ENCODE measurements around the gene FNDC3A.
"Not testable (repeated sequence)": the region's sequence is repeated elsewhere in the genome, so short reads cannot be mapped to it uniquely, and the experiment has no call there.

DNA sequence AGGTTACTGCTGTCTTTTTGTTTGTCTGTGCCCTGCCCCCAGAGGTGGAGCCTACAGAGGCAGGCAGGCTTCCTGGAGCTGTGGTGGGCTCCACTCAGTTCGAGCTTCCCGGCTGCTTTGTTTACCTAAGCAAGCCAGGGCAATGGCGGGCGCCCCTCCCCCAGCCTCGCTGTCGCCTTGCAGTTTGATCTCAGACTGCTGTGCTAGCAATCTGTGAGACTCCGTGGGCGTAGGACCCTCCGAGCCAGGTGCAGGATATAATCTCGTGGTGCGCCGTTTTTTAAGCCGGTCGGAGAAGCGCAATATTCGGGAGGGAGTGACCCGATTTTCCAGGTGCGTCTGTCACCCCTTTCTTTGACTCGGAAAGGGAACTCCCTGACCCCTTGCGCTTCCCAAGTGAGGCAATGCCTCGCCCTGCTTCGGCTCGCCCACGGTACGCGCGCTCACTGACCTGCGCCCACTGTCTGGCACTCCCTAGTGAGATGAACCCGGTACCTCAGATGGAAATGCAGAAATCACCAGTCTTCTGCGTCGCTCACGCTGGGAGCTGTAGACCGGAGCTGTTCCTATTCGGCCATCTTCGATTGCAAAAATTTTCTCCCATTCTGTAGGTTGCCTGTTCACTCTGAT, 182.4 kb downstream of the FNDC3A start:
- TF ChIP-seq, protein P1, sequence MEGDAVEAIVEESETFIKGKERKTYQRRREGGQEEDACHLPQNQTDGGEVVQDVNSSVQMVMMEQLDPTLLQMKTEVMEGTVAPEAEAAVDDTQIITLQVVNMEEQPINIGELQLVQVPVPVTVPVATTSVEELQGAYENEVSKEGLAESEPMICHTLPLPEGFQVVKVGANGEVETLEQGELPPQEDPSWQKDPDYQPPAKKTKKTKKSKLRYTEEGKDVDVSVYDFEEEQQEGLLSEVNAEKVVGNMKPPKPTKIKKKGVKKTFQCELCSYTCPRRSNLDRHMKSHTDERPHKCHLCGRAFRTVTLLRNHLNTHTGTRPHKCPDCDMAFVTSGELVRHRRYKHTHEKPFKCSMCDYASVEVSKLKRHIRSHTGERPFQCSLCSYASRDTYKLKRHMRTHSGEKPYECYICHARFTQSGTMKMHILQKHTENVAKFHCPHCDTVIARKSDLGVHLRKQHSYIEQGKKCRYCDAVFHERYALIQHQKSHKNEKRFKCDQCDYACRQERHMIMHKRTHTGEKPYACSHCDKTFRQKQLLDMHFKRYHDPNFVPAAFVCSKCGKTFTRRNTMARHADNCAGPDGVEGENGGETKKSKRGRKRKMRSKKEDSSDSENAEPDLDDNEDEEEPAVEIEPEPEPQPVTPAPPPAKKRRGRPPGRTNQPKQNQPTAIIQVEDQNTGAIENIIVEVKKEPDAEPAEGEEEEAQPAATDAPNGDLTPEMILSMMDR (conservative IDR thresholded peaks at IDR 0.05; ENCODE audit: low read depth, low read length) = not testable (repeated sequence)
- not testable (repeated sequence) for TF ChIP-seq EZH2 (IDR thresholded peaks at IDR 0.05; ENCODE audit: low read length, unreplicated experiment)
